NCI-H2227 treated with DMSO at 0.1 percent for 48 hours (cell line): Measurements from ENCODE around the gene FXYD5.

Experiments
- DNase-seq: peaks from one replicate; lab custom pipeline; 2025; lab: John Stamatoyannopoulos, UW

Gene FXYD5

GRCh38 chr19:35156673-35157014 is 2.1 kb downstream of the FXYD5 start:
- DNase-seq: no peak

GRCh38 chr19:35157431-35157830 is 2.9 kb downstream of the FXYD5 start:
- DNase-seq: no peak

DNA sequence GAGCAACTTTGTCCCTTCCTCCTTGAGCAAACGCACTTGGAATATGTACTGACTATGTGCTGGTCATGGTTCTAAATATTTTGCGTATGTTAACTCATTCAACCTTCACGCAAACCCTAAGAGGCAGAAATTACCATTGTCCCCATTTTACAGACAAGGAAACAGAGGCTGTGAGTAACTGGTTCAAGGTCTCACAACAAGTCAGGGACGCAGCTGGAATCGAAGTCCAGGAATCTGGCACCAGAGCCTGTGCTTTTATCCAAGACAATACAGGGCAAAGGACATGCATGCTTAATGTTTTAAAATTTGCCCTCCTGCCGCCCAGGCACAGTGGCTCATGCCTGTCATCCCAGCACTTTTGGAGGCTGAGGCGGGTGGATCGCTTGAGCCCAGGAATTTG is 5.1 kb downstream of the FXYD5 start:
- DNase-seq: no peak

DNA sequence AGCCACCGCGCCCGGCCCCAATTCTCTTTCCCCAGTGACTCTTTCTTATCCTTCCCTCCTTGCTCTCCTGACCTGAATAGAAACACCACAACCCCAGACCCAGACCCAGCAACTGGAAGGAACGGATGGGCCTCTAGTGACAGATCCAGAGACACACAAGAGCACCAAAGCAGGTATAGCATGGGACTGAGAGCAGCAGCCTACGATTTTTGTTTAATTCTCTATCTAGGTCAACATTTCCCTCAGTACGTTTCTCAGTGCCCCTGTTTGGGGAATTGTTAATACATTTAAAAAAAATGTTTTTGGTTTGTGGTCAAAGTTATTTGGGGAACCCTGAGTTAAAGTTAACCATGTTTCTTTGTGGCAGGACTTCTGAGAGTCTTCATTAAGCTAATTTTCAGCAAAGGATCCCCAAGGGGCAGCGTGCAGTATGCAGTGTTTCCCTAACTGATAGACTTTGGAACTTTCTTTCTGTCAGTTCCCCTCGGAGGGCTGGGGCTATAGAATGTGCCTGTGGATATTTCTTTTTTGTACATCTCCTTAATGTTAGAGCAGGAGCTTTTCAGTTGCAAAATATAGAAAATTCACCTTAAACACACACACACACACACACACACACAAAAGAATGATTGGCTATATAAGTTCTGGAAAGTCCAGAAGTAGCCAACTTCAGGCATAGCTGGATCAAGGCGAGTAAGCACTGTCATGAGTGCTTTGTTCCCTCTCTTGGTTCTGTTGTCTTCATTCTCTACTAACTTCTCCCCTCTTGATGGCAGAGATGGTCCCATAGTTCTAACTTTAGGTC is 6.3 kb downstream of the FXYD5 start:
- no peak for DNase-seq

GRCh38 chr19:35161434-35161743 is 6.9 kb downstream of the FXYD5 start:
- no peak for DNase-seq

DNA sequence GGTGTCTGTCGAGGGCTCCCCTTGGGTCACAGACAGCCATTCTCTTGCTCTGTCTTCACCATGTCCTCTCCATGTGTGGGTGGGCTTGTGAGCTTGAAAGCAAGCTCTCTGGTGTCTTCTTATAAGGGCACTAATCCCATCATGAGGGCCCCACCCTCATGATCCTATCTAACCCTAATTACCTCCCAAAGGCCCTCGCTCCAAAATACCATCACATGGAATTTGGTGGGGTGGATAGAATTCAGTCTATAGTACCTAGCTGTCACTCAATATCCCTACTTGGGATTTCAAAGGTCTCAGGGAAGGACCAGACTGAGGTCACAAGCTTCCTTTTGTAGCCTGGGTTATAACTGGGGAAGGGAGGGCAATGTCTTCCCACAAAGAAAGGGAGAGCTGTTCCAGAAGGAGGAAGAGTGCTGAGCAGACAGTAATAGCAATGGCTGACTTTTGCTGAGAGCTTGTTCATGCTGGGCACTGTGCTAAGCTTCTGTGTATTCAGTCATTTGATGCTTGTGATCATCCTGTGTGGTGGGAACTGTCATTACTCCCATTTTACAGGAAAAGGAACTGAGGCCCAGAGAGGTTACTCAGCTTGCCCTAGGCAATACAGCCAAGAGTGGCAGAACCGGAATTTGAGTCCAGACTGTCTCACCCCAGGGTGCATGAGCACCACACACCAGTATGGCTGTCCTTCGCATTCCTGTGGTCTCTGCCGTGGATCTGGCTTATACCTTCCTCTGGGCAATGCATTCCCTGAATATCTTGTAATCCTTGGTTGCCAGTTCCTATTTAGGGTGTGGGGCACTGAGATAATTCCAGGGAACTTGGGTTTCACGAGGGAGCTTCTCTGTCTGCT is 8.2 kb downstream of the FXYD5 start:
- DNase-seq: no peak

GRCh38 chr19:35164418-35164817 is 9.9 kb downstream of the FXYD5 start:
- no peak for DNase-seq

GRCh38 chr19:35165200-35166058 is 10.9 kb downstream of the FXYD5 start:
- DNase-seq: no peak

DNA sequence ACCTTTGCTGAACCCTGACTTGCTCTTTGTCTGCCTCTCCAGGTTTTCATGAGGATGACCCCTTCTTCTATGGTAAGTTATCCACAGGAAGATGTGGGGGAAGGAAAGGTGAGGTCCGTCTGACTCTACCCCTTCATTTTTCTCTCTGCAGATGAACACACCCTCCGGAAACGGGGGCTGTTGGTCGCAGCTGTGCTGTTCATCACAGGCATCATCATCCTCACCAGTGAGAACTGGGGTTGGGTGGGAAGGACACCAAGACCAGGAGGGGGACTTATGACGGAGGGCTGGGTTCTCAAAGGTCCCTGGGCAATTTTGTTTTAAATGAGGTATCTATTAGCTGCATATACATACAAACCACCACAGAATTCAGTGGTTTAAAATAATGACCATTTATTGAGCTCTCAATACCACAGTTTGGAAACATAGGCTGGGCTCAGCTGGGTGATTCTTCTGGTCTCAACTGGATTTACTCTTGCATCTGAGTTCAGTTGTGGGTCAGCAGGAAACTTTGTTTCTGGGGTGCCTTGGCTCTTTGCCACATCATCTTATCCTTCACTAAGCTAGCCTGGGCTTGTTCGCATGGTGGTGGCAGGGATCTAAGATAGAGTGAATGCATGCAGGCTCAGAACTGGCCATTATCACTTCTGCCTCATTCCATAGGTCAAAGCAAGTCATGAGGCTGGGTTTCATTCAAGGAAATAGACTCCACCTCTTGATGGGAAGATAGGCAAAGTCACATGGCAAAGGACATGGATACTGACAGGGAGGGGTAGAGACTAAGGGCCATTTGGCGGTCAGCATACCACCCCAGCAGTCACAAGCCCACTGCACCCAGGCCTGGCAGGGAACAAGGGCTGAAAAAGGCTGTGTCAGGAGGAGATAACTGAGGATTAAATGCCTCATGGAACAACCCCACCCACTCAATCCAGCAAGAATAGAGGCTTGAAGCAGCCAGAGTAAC is 11.8 kb downstream of the FXYD5 start:
- no peak for DNase-seq

- DNase-seq: no peak
These were observed 12.9 kb downstream of the FXYD5 start for GRCh38 chr19:35167251-35168119.

GRCh38 chr19:35168196-35168595 is 13.7 kb downstream of the FXYD5 start:
- no peak for DNase-seq

DNA sequence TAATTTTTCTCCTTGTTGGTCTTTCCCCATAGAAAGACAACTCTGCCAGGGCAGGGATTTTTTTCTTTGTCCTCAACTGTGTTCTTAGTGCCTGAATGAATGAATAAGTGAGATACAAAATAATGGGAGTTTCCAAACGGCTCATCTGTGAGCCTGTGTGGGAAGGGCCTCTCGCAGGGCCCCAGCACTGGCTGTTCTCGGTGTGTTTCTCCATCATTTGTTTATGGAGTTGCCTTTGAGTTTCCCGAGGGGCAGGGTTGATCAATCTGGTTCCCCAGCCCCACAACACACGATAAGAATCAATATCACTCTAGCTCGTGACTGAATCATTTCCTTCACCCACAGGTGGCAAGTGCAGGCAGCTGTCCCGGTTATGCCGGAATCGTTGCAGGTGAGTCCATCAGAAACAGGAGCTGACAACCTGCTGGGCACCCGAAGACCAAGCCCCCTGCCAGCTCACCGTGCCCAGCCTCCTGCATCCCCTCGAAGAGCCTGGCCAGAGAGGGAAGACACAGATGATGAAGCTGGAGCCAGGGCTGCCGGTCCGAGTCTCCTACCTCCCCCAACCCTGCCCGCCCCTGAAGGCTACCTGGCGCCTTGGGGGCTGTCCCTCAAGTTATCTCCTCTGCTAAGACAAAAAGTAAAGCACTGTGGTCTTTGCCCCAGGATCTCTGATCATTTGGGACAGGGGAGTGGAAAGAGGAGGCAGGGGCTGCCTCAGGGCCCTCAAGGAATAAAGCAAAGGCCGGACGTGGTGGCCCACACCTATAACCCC is 14.9 kb downstream of the FXYD5 start:
- no peak for DNase-seq

DNA sequence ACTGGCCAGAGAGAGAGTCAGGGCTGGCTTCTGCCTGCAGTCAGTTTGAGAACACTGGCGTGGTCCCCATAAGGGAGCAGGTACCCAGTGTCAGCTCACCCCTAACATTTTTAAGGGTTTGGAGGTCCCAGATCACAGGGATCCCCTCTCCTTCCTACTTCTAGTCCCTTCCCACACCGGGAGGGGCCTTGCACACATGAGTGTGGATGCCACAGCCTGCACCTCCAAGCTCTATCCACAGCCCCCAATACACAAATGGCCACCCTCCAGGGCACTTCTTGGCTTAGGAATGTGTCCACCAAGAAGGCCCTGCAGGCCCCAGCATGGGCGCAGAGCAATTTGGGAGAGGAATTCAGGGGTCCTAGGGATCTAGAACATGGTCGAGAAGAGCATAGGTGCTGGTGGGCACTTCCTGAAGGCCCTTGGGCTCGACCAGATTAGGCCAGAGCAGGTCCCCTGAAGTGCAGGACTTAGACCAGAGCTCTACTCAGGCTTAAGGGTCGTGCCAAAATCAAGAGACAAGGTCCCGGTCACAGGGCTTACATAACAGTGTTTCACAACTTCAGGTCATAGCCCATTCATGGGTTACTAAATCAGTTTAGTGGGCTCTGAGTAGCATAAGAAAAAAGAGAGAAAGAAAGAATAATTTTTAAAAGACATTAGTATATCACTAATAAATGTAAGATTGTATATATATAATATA is 16.0 kb downstream of the FXYD5 start:
- DNase-seq: no peak

- DNase-seq: no peak
These were observed 17.2 kb downstream of the FXYD5 start for GRCh38 chr19:35171730-35172129.

GRCh38 chr19:35174226-35174625 is 19.7 kb downstream of the FXYD5 start:
- DNase-seq: no peak

DNA sequence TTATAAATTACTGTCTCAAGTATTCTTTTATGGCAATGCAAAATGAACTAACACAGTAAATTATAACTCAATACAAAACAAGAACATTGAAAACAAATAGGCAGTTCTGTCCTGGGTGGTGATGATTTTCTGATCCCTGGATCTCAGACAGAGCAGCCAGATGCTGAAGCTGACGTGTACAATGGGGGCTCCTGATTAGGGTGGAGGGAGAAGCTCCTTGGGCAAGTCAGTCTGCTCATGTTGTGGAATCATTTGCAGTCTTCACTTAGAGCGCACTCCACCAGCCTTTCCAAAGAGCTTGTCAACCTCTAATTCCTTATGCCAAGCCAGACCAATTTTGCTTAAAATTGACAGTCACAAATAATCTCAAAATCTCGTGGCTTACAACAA is 21.6 kb downstream of the FXYD5 start:
- DNase-seq: no peak

- DNase-seq: no peak
These were observed 23.1 kb downstream of the FXYD5 start for GRCh38 chr19:35177377-35178274.

DNA sequence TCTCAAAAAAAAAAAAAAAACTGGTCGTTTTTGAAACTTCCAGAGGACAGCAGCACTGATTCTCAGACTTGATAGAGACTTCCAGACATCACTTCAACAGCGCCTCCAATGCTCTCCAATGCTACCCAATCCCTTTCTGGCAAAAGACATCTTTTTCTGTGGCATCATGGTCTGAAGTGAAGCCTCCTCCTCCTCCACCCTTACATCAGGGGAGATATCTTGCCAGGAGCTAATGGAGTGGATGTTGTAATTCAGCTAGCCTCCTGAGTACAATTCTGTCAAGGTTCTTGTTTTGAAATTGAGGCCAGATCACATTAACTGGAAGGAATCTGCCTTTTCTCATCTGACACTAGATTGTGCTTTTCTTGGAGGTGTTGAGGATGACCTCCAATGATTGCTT is 24.2 kb downstream of the FXYD5 start:
- DNase-seq: no peak
